ENCODE measurements around the gene VARS1.

The VARS1 gene

DNA sequence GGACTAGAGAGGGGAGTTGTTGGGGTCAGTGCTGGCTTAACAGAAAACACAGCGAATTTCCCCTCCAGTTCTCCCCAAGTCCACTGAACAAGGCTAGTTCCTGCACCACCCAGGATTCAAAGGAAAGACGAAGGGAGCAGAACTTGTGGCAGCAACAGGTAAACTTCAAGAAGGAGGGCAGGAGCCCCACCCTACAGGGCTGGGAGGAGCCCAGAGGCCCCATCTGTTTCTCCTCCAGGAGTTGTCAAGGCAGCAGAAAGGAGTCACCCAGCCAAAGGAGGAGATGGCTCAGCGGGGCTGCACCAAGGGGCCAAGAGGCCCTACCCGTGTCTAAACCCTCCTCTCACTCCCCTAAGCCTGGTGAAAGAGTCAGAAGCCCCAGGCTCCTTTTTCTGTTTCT lies 31.4 kb downstream of the VARS1 start:
- TF ChIP-seq, protein P1, sequence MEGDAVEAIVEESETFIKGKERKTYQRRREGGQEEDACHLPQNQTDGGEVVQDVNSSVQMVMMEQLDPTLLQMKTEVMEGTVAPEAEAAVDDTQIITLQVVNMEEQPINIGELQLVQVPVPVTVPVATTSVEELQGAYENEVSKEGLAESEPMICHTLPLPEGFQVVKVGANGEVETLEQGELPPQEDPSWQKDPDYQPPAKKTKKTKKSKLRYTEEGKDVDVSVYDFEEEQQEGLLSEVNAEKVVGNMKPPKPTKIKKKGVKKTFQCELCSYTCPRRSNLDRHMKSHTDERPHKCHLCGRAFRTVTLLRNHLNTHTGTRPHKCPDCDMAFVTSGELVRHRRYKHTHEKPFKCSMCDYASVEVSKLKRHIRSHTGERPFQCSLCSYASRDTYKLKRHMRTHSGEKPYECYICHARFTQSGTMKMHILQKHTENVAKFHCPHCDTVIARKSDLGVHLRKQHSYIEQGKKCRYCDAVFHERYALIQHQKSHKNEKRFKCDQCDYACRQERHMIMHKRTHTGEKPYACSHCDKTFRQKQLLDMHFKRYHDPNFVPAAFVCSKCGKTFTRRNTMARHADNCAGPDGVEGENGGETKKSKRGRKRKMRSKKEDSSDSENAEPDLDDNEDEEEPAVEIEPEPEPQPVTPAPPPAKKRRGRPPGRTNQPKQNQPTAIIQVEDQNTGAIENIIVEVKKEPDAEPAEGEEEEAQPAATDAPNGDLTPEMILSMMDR (IDR thresholded peaks at IDR 0.05; ENCODE audit: low read depth, low read length) = no peak
- no peak for TF ChIP-seq EZH2phosphoT487 (IDR thresholded peaks at IDR 0.05; ENCODE audit: low read depth)
- H3K4me2 ChIP-seq (ENCODE audit: low read length) = no peak overlapping the region
- no peaks in the 10 kb centered on the region for H4K20me1 ChIP-seq (ENCODE audit: insufficient read depth, low read length)
- no peaks in the 10 kb centered on the region for H3K9me3 ChIP-seq (ENCODE audit: insufficient read depth, low read length)
- H3K4me3 ChIP-seq (ENCODE audit: low read length) = no peak overlapping the region
- no peaks in the 10 kb centered on the region for H3K4me1 ChIP-seq (ENCODE audit: low read length)
- peaks cover 4% of the 10 kb centered on the region for H3K36me3 ChIP-seq (replicated peaks; ENCODE audit: low read depth, low read length)
- no peak overlapping the region for H2AFZ ChIP-seq (ENCODE audit: low read depth, low read length)
- no peak overlapping the region for H3K27ac ChIP-seq (ENCODE audit: low read length)
- no peaks in the 10 kb centered on the region for H3K79me2 ChIP-seq (ENCODE audit: low read length)
- H3K9ac ChIP-seq (ENCODE audit: low read length) = no peak overlapping the region
- H3K27me3 ChIP-seq (ENCODE audit: low read depth, low read length) = no peaks in the 10 kb centered on the region

DNA sequence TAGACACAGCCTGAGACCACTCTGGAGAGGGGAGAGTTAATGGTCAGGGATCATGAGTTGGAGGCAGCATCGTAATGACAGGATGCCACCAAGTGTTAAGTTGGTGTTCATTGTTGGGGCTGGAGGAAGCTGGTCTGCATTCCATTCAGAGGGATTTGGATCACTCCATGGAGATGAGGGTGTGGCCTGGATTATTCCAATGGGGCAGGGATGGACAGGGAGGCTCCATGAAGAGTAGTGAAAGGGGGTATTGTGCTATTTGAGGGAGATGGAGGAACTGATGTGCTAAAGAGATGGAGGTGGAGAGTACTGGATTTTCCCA lies 32.0 kb downstream of the VARS1 start:
- Histone ChIP-seq H3K9me3 (ENCODE audit: insufficient read depth, low read length) (no peaks in the 10 kb centered on the region), H3K79me2 (ENCODE audit: low read length) (no peaks in the 10 kb centered on the region), H3K4me3 (ENCODE audit: low read length) (no peak overlapping the region), H3K4me2 (ENCODE audit: low read length) (no peak overlapping the region), H2AFZ (ENCODE audit: low read depth, low read length) (no peak overlapping the region), H3K36me3 (replicated peaks; ENCODE audit: low read depth, low read length) (peaks cover 4% of the 10 kb centered on the region), H3K27ac (ENCODE audit: low read length) (no peak overlapping the region), H3K9ac (ENCODE audit: low read length) (no peak overlapping the region), H4K20me1 (ENCODE audit: insufficient read depth, low read length) (no peaks in the 10 kb centered on the region), H3K4me1 (ENCODE audit: low read length) (no peaks in the 10 kb centered on the region), H3K27me3 (ENCODE audit: low read depth, low read length) (no peaks in the 10 kb centered on the region)
- TF ChIP-seq EZH2phosphoT487 (IDR thresholded peaks at IDR 0.05; ENCODE audit: low read depth) = no peak
- TF ChIP-seq, protein P1 (IDR thresholded peaks at IDR 0.05; ENCODE audit: low read depth, low read length) = no peak

DNA sequence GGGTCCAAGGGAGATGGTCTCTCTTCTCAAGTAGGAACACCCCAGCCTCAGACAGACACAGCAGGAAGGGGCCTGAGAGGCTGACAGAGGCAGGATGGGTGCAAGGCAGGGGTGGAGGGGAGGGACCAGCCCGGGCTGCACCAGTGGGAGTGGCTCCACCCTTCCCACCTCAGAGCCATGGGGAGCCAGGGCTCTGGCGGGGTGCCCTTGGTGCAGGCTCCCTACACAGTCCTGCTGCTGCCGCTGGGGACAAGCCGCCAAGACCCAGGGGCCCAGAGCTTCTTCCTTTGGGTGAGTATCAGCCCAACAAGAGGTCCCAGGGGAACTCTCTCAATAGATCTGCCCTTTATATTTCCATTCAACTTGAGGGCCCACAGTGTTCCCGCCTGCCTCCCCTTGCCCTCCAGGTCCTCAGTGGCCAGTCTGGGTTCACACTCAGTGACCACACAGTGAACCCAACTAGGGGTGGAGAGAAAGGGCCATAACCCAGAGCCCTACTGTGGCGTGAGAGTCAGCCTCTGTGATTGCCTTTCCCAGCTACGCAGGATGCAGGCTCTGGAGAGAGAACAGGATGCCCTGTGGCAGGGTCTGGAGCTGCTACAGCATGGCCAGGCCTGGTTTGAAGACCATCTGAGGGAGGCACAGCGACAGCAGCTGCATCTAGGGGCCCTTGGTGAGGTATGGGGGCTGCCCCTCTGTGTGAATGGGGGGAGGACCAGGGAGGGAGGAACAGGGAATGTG lies 32.5 kb downstream of the VARS1 start:
- no peak overlapping the region for H3K27ac ChIP-seq (ENCODE audit: low read length)
- H4K20me1 ChIP-seq (ENCODE audit: insufficient read depth, low read length) = no peaks in the 10 kb centered on the region
- no peak overlapping the region for H3K4me3 ChIP-seq (ENCODE audit: low read length)
- H3K4me2 ChIP-seq (ENCODE audit: low read length) = no peak overlapping the region
- TF ChIP-seq EZH2phosphoT487 (IDR thresholded peaks at IDR 0.05; ENCODE audit: low read depth) = no peak
- TF ChIP-seq, protein P1 (IDR thresholded peaks at IDR 0.05; ENCODE audit: low read depth, low read length) = no peak
- no peaks in the 10 kb centered on the region for H3K4me1 ChIP-seq (ENCODE audit: low read length)
- no peak overlapping the region for H3K9ac ChIP-seq (ENCODE audit: low read length)
- peaks cover 4% of the 10 kb centered on the region for H3K36me3 ChIP-seq (replicated peaks; ENCODE audit: low read depth, low read length)
- H3K27me3 ChIP-seq (ENCODE audit: low read depth, low read length) = no peaks in the 10 kb centered on the region
- no peak overlapping the region for H2AFZ ChIP-seq (ENCODE audit: low read depth, low read length)
- H3K9me3 ChIP-seq (ENCODE audit: insufficient read depth, low read length) = no peaks in the 10 kb centered on the region
- no peaks in the 10 kb centered on the region for H3K79me2 ChIP-seq (ENCODE audit: low read length)

DNA sequence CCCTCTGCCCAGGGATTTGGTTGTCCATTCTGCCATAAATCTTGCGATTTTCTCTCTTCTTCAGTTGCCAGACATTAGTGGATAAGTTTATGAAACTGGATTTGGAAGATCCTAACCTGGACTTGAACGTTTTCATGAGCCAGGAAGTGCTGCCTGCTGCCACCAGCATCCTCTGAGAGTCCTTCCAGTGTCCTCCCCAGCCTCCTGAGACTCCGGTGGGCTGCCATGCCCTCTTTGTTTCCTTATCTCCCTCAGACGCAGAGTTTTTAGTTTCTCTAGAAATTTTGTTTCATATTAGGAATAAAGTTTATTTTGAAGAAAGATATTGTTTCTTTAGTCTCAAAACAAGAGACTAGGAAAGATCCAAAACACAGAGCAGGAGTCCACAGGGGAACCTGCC lies 33.2 kb downstream of the VARS1 start, which contains the start of gene SAPCD1:
Gene SAPCD1, plus strand, starts transcription at position 301 of the 400 bp plus-strand sequence. CDS start 399 bp downstream, outside the sequence.
- Histone ChIP-seq H3K27ac (ENCODE audit: low read length) (no peak within 1 kb of the TSS), H3K4me3 (ENCODE audit: low read length) (no peak within 1 kb of the TSS), H3K9ac (ENCODE audit: low read length) (no peak within 1 kb of the TSS), H3K4me1 (ENCODE audit: low read length) (no peaks in the 10 kb centered on the region), H4K20me1 (ENCODE audit: insufficient read depth, low read length) (no peaks in the 10 kb centered on the region), H3K9me3 (ENCODE audit: insufficient read depth, low read length) (no peaks in the 10 kb centered on the region), H3K36me3 (replicated peaks; ENCODE audit: low read depth, low read length) (peaks cover 4% of the 10 kb centered on the region), H3K27me3 (ENCODE audit: low read depth, low read length) (no peaks in the 10 kb centered on the region), H2AFZ (ENCODE audit: low read depth, low read length) (no peak within 1 kb of the TSS), H3K79me2 (ENCODE audit: low read length) (no peaks in the 10 kb centered on the region), H3K4me2 (ENCODE audit: low read length) (no peak within 1 kb of the TSS)
- TF ChIP-seq EZH2phosphoT487 (IDR thresholded peaks at IDR 0.05; ENCODE audit: low read depth) = no peak
- TF ChIP-seq, protein P1 (IDR thresholded peaks at IDR 0.05; ENCODE audit: low read depth, low read length) = no peak
